NCI-H146 (cell line): ENCODE measurements around the gene GAS6.
A peak's percentile ranks its signal among the peaks of the same experiment; 100 is the strongest.

Experiments
- DNase-seq: peaks from one replicate; lab custom pipeline; 2025; lab: John Stamatoyannopoulos, UW

The GAS6 gene

GRCh38 chr13:113887700-113888201, 23.9 kb upstream of the GAS6 start:
- DNase-seq, result no peak

DNA sequence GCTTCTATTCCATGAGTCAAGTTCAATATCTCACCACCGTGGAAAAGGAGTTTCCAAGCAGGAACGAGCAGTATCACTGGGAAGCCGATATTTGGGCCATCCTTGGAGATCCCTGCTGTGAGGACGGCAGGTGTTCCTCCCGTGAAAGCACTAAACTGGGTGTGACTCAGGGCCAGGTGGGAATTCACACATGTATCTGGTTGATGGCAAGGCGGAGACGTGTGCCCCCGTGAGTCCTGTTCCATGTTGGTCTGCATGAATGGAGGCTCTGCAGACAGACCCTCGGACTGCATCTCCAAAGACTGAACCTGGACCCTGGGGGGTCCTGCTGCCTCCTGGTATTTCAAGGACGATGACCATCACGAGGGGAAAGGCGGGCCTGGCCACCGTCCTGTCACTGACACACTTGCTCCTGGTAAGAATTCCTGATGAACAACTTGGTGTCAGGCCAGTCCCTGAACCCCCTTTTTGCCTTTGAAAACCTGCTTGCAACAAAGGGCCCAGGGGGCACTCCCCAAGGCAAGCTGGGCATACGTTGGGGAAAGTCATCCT, 22.8 kb upstream of the GAS6 start:
- peak; percentile 89 for DNase-seq

DNA sequence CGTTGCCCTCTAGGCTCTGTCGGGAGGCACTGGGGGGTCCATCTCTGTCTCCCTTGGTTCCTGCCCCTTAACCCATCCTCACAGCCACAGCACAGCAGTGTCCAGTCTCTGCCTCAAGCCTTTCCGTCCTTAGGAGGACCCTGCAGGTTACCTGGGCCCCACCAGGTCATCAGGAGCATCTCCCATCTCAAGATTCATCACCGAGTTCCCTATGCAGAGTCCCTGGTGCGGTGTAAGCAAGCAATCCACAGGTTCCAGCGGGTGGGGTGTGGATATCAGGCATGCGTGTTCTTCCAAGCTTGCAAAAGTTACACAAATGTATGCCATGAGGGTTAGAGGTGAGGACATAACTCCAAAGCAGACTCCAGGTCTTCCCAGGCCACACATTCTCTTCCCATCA, 20.9 kb upstream of the GAS6 start:
- DNase-seq, result no peak

- DNase-seq, result no peak
Measured at GRCh38 chr13:113883921-113884804, 20.3 kb upstream of the GAS6 start.

GRCh38 chr13:113883314-113883811, 19.5 kb upstream of the GAS6 start:
- no peak for DNase-seq

- DNase-seq, result no peak
Measured at GRCh38 chr13:113882716-113883115, 18.8 kb upstream of the GAS6 start.

- DNase-seq, result no peak
Measured at GRCh38 chr13:113882267-113882630, 18.4 kb upstream of the GAS6 start.

- no peak for DNase-seq
Measured at GRCh38 chr13:113881614-113882266, 17.9 kb upstream of the GAS6 start.

DNA sequence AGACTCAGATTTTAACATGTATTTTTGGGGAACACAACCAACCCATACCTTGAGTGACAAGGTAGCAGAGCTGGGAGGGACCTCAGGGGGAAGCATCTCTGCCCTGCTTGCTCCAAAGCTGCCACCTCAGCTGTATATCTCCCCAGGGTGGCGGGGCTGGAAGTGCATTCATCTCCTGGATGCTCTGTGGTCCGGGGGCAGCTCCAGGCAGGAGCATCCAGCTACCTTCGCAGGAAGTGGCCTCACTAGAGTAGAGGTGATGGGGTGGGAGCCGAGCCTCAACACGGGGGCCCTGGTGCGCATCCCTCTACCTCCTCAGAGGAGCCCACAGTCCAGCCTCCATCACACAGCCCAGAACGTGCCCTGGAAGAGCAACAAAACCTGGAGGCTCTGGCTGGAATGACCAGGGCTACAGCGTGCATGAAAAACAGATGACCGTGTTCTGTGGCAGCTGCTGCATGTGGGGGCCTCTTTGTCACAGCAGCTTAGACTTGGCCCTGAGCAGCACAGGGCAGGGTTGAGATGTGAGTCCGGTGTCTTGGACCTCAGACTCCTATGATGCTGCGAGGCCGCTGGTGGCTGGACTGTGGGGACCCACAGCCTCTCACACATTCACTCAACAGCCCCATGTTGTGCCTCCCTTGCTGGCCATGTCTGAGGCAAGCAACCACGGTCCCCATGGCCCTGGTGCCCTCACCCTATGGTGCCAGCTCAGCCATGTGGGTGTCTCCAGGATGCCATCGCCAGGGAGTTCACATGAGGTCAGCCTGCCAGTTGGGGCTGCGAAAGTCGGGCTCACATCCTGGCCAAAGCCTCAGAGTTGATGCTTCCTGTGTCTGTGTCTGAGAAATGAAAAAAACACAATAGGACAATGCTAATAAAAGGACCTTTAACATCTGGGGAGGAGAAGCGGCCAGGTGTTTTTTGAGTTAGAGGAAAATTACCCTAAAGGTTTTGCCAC, 17.1 kb upstream of the GAS6 start:
- DNase-seq, result no peak

DNA sequence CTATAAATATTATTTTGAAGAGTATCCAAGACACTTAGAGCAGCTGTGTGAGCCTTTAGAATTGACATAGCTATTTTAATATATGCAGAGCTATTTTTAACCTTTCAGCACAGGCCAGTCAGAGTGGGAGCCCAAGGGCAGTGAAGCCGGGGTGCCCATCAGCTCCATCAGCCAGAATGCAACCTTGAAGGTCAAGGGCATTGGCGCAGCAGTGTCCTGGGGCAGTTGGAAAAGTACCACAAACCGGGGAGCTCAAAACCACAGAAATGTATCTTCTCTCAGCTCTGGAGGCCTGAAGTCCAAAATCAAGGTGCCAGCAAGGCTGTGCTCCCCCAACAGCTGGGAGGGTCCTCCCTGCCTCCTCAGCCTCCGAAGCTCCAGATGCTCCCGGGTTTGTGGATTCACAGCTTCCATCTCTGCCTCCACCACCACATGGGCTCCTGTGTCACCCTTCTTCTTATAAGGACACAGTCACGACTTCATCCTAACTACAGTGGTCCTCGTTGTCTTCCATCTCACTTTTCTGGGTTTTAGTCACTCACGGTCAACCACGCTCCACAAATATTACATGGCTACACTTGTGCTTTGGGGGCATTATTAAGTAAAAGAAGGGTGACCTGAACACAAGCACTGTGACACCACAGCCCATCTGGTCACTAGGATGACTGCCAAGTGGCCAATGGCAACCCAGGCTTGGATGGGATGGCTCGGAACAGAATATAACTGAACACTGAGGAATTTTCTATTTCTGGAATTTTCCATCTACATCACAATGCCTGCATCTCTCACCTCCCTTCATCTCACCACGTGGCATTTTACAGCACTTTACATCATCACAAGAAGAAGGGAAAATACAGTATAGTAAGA, 15.9 kb upstream of the GAS6 start:
- DNase-seq, result no peak

GRCh38 chr13:113879017-113879416, 15.1 kb upstream of the GAS6 start:
- DNase-seq, result no peak

DNA sequence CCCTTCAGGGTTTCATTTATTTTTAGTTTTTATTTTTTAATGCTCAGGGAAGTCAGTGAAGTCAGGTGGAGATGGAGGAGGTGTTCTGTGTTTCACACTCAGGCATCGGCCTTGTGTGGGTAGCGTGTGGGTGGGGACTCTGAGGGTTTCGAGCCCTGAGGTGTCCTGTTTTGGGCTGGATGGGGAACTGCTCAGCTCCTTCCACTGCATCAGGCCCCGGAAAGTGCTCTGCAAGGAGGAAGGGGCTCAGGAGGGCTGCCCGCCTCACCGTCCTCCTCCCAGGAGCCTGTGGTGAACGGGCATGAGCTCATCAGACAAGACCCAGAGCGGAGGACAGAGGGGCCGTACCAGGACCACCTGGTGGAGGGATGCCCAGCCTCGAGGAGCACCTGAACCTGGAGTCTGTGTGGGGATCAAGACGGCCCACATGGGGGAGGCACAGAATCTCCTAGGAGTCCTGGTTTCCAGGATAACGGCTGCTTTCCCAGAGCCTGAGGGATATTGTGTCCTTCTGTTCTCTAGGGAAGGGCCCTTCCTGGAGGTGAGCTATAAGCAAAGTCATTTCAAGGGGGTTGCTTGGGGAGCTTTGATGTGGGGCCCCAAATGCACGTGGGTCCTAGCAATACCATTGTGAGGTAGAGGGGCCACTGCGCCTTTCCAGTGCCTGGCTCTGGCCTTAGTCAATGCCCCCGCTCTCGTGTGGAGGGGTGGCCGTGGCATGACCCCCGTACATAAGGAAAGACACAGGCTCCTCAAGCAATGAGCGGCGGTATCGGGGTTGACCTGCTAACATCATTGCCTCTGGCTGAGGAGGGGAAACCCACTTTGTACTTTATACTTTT, 13.5 kb upstream of the GAS6 start:
- DNase-seq, result no peak

GRCh38 chr13:113876346-113877148, 12.7 kb upstream of the GAS6 start:
- DNase-seq, result no peak

- DNase-seq, result no peak
Measured at GRCh38 chr13:113875837-113876281, 12.0 kb upstream of the GAS6 start.

- DNase-seq, result no peak
Measured at GRCh38 chr13:113875429-113875815, 11.5 kb upstream of the GAS6 start.

GRCh38 chr13:113874579-113875428, 10.9 kb upstream of the GAS6 start:
- no peak for DNase-seq

DNA sequence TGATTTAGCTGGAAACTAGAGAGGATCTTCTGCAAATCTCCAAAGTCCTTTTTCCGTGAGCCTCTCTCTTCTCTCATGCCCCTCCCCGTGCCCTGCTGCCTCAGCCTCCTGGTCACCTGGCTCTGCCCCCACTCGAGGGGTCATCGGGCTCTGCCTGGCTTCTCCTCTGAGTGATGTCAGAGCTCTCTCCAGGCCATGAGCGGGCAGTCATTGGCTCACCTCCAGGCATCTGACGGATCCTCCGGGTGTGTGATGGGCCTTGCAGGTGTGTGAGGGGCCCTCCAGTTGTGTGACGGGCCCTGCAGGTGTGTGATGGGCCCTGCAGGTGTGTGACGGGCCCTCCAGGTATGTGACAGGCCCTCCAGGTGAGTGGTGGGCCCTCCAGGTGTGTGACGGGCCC, 10.3 kb upstream of the GAS6 start:
- no peak for DNase-seq

DNA sequence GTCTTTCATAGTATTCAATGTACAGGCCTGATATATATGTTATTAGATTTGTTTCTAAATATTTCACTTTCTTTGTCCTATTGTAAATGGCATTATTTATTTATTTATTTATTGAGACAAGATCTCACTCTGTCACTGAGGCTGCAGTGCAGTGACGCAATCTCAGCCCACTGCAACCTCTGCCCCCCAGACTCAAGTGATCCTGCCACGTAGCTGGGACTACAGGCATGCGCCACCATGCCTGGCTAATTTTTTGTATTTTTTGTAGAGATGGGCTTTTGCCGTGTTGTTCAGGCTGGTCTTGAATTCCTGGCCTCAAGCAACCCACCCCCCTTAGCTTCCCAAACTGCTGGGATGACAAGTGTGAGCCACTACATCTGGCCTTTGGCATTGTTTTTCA, 5.4 kb upstream of the GAS6 start:
- DNase-seq, result no peak
